KBM-7 (cell line): ENCODE results near the gene ZAP70.

Experiments used
- DNase-seq: peaks from one replicate; pipeline ENCODE4 v3.0.0-alpha.2; 2015
- in situ Hi-C: fragments of 300-500 bp; cut with MboI; formaldehyde crosslinking; loops from 2 replicates; pipeline ENCODE4 v1.14.3; 2020; ENCODE audit warnings: low sequenced_read_pairs, low pct_unique_long_range_greater_than_20kb, mixed read lengths

ZAP70 gene

GRCh38 chr2:97730245-97730644, 16.9 kb downstream of the ZAP70 start:
- in situ Hi-C loops: no loop called here
- DNase-seq: no peak

- in situ Hi-C loops: no loop called here
- no peak for DNase-seq
Observed at GRCh38 chr2:97731274-97732020, 18.1 kb downstream of the ZAP70 start.

- in situ Hi-C loops: no loop called here
- DNase-seq: no peak
Observed at GRCh38 chr2:97732436-97733340, 19.3 kb downstream of the ZAP70 start.

- no peak for DNase-seq
- in situ Hi-C loops: no loop called here
Observed at GRCh38 chr2:97733341-97734035, 20.1 kb downstream of the ZAP70 start.

- no peak for DNase-seq
- in situ Hi-C loops: no loop called here
Observed at GRCh38 chr2:97734061-97735051, 21.0 kb downstream of the ZAP70 start.

GRCh38 chr2:97735161-97735561, 21.8 kb downstream of the ZAP70 start:
- in situ Hi-C loops: no loop called here
- no peak for DNase-seq

GRCh38 chr2:97736185-97736584, 22.8 kb downstream of the ZAP70 start:
- in situ Hi-C loops: no loop called here
- DNase-seq: no peak

GRCh38 chr2:97736608-97737330, 23.4 kb downstream of the ZAP70 start:
- in situ Hi-C loops: no loop called here
- DNase-seq: no peak

GRCh38 chr2:97737421-97738178, 24.2 kb downstream of the ZAP70 start:
- in situ Hi-C loops: no loop called here
- no peak for DNase-seq

- in situ Hi-C loops: no loop called here
- DNase-seq: no peak
Observed at GRCh38 chr2:97738179-97739019, 25.0 kb downstream of the ZAP70 start.

- in situ Hi-C loops: no loop called here
- no peak for DNase-seq
Observed at GRCh38 chr2:97739020-97739892, 25.9 kb downstream of the ZAP70 start.

GRCh38 chr2:97739893-97740245, 26.5 kb downstream of the ZAP70 start:
- in situ Hi-C loops: no loop called here
- no peak for DNase-seq

GRCh38 chr2:97740590-97741182, 27.3 kb downstream of the ZAP70 start:
- peak; percentile 66 for DNase-seq
- in situ Hi-C loops: no loop called here

GRCh38 chr2:97741251-97741650, 27.9 kb downstream of the ZAP70 start:
- in situ Hi-C loops: no loop called here
- no peak for DNase-seq

- DNase-seq: no peak
- in situ Hi-C loops: no loop called here
Observed at GRCh38 chr2:97741686-97742085, 28.3 kb downstream of the ZAP70 start.
